Measurements from ENCODE around the gene IPO8.

IPO8 gene

GRCh38 chr12:30706476-30706875 is 10.8 kb upstream of the IPO8 start:
- no peak for TF ChIP-seq POLR2A (IDR thresholded peaks at IDR 0.05; ENCODE audit: low read depth, low read length)
- no peak for TF ChIP-seq TAF1 (IDR thresholded peaks at IDR 0.05; ENCODE audit: borderline replicate concordance, low read depth, low read length)
- no peak for TF ChIP-seq POLR2AphosphoS5 (IDR thresholded peaks at IDR 0.05; ENCODE audit: low read depth, low read length)
- FAIRE-seq: no peak
- DNase-seq (ENCODE audit: insufficient read length): no peak

DNA sequence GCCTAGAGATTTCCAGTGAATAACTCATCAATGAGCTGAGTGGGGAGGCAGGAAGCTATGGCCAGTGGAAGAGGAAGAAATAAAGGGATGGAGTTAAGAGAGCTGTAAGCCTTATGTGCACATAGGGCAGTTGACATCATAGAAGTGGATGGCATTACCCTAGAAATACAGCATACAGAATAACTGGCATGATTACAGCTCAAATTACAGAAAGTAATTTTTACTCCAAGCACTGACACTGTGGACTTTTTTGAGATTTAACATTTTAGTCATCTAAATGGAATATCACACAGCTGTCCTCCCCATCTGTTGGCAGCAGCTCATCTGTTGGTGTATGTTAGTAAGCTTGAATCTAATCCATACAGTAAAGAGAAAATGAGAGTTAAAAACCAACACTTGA is 5.4 kb upstream of the IPO8 start:
- FAIRE-seq (no peak), DNase-seq (ENCODE audit: insufficient read length) (no peak)
- no peak for TF ChIP-seq TAF1 (IDR thresholded peaks at IDR 0.05; ENCODE audit: borderline replicate concordance, low read depth, low read length)
- no peak for TF ChIP-seq POLR2A (IDR thresholded peaks at IDR 0.05; ENCODE audit: low read depth, low read length)
- TF ChIP-seq POLR2AphosphoS5 (IDR thresholded peaks at IDR 0.05; ENCODE audit: low read depth, low read length): no peak

GRCh38 chr12:30700216-30700900 is 4.7 kb upstream of the IPO8 start:
- FAIRE-seq (no peak), DNase-seq (ENCODE audit: insufficient read length) (no peak)
- no peak for TF ChIP-seq POLR2AphosphoS5 (IDR thresholded peaks at IDR 0.05; ENCODE audit: low read depth, low read length)
- TF ChIP-seq POLR2A (IDR thresholded peaks at IDR 0.05; ENCODE audit: low read depth, low read length): no peak
- TF ChIP-seq TAF1 (IDR thresholded peaks at IDR 0.05; ENCODE audit: borderline replicate concordance, low read depth, low read length): no peak

DNA sequence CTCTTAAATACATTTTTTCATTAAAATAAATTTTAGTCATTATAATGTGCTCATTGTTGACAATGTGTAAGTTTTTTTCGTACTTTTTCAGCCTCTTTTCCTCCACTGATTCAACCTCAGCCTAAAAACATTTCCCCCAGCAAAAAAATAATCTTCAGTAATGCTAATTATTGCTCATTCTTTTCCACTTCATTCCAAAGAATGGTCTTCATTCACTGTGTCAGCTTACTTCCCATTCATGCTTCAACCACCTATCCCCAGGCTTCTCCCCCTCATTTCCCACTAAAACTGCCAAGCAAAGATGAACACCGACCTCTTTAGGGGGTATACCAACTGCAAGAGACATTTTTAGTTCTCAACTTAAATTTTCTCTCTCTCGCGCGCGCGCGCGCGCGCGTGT is 2.7 kb upstream of the IPO8 start:
- no peak for TF ChIP-seq TAF1 (IDR thresholded peaks at IDR 0.05; ENCODE audit: borderline replicate concordance, low read depth, low read length)
- no peak for TF ChIP-seq POLR2A (IDR thresholded peaks at IDR 0.05; ENCODE audit: low read depth, low read length)
- TF ChIP-seq POLR2AphosphoS5 (IDR thresholded peaks at IDR 0.05; ENCODE audit: low read depth, low read length): no peak
- no peak for FAIRE-seq

DNA sequence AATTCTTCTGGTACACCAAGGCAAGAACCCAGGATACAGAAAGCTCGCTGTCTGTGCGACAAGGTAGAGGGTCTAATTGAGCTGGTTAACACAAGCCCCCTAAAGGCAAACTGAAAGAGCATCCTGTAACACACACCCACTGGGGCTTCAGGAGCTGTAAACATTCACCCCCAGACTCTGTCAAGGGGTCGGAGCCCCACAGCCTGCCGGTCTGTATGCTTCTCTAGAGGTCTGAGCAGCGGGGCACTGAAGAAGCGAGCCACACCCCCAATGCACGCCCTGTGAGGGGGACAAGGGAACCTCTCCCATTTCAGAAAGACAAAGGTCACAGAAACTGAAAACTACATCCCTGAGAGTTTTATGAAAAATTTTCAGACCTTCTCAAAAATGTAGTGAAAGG is 1.3 kb upstream of the IPO8 start:
- TF ChIP-seq TAF1 (IDR thresholded peaks at IDR 0.05; ENCODE audit: borderline replicate concordance, low read depth, low read length): no peak
- no peak for TF ChIP-seq POLR2AphosphoS5 (IDR thresholded peaks at IDR 0.05; ENCODE audit: low read depth, low read length)
- no peak for TF ChIP-seq POLR2A (IDR thresholded peaks at IDR 0.05; ENCODE audit: low read depth, low read length)
- FAIRE-seq: no peak
- DNase-seq (ENCODE audit: insufficient read length): no peak

More for the DNA sequence above, 2.7 kb upstream of the IPO8 start:
- DNase-seq (ENCODE audit: insufficient read length): no peak

DNA sequence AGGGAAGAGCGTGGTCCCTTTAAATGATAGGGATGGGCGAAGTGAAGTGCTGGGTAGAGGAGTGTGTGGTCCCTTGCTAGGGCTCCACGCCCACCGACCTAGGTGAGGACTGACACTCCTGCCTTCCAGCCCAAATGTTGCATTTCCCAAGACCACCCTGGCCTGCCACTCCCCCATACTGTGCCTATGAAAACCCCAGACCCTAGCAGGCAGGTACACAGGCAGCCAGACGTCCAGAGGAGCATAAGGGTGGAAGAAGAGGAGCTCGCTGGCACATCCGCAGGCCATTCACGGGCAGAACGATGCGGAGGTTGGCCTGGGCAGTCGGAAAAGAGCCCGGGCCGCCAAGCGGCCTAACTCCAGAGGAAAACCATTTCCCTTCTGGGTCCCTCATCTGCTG is 817 bp upstream of the IPO8 start:
- FAIRE-seq (peak; percentile 24), DNase-seq (ENCODE audit: insufficient read length) (peak; percentile 1)
- TF ChIP-seq POLR2A (IDR thresholded peaks at IDR 0.05; ENCODE audit: low read depth, low read length) (no peak), TAF1 (IDR thresholded peaks at IDR 0.05; ENCODE audit: borderline replicate concordance, low read depth, low read length) (no peak), POLR2AphosphoS5 (IDR thresholded peaks at IDR 0.05; ENCODE audit: low read depth, low read length) (no peak)

DNA sequence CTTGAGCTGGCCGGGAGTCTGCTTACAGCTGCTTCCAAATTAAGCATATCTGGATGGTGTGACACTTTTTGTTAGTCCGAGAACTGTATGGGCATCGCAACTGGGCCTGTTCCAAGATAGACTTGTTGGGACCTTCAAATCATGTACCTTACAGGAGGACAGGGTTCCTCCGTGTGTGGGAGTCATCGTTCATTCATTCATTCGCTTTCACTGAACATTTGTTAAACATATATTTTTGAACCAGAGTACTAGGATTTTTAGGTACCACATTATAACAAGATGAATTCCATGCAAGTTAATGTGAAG is 387 bp upstream of the IPO8 start:
- no peak for FAIRE-seq
- TF ChIP-seq POLR2A (IDR thresholded peaks at IDR 0.05; ENCODE audit: low read depth, low read length): no peak
- no peak for TF ChIP-seq POLR2AphosphoS5 (IDR thresholded peaks at IDR 0.05; ENCODE audit: low read depth, low read length)
- no peak for TF ChIP-seq TAF1 (IDR thresholded peaks at IDR 0.05; ENCODE audit: borderline replicate concordance, low read depth, low read length)

DNA sequence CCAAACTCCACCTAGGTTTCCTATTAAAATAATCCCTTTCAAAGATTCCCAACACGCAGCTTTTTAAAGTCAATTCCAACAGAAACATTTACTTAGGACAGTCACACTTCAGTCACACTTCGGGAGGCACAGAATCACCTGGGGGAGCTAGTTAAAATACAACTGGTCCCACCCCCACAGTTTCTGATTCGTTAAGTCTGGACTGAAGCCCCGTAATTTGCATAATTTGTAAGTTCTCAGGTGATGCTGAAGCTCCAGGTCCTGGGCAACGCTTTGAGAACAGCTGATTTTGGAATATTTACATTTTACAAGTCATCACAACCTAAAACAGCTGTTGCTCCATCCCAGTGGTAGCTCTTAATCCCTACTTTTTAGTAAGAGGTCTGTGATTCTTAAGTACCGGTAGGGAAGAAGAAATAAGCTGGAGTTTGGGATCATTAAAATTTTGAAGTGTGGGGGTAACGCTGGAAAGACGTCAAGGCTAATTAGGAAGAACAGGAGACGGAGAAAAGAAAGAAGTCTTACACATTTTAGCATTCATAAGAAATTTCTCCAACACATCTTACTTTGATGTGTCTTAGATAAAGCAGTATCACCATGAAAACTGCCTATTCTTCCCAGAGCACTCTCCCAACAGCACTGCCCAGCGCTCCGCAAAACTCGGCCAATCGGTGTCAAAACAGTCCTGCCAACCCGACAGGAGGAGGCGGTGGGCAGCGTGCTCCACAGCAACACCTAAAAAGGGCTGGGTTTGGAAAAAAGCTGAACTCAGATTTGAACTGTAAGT is 1.1 kb downstream of the IPO8 start:
- TF ChIP-seq POLR2A (IDR thresholded peaks at IDR 0.05; ENCODE audit: low read depth, low read length) (no peak), TAF1 (IDR thresholded peaks at IDR 0.05; ENCODE audit: borderline replicate concordance, low read depth, low read length) (no peak), POLR2AphosphoS5 (IDR thresholded peaks at IDR 0.05; ENCODE audit: low read depth, low read length) (no peak)
- DNase-seq (ENCODE audit: insufficient read length): peak; percentile 5
- FAIRE-seq: no peak

More for the DNA sequence above, 387 bp upstream of the IPO8 start:
- DNase-seq (ENCODE audit: insufficient read length): no peak

DNA sequence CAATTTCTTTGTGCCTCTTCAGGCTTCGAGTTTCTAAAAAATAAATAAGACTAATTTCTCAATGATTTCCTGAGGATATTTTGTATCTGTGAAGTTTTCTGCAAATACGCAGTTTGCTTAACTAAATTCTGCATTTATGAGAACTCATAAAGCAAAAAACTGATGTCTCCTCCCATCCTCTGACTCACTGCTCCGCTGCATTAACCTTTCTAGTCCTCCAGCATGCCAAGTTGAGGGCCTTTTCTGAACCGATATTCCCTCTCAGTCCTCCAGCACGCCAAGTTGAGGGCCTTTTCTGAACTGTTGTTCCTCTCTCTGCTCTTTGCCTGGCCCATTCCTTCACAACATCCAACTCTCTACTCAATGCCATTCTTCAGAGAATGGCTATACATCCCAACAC is 3.2 kb downstream of the IPO8 start:
- no peak for DNase-seq (ENCODE audit: insufficient read length)
- no peak for FAIRE-seq
- TF ChIP-seq TAF1 (IDR thresholded peaks at IDR 0.05; ENCODE audit: borderline replicate concordance, low read depth, low read length) (no peak), POLR2A (IDR thresholded peaks at IDR 0.05; ENCODE audit: low read depth, low read length) (no peak)

- FAIRE-seq (no peak), DNase-seq (ENCODE audit: insufficient read length) (no peak)
- no peak for TF ChIP-seq POLR2A (IDR thresholded peaks at IDR 0.05; ENCODE audit: low read depth, low read length)
These were observed 4.4 kb downstream of the IPO8 start for GRCh38 chr12:30691122-30691879.

- no peak for DNase-seq (ENCODE audit: insufficient read length)
These were observed 8.2 kb downstream of the IPO8 start for GRCh38 chr12:30687265-30687986.

More at GRCh38 chr12:30687265-30687986, 8.2 kb downstream of the IPO8 start:
- no peak for TF ChIP-seq POLR2AphosphoS5 (IDR thresholded peaks at IDR 0.05; ENCODE audit: low read depth, low read length)
- TF ChIP-seq TAF1 (IDR thresholded peaks at IDR 0.05; ENCODE audit: borderline replicate concordance, low read depth, low read length): no peak
- TF ChIP-seq POLR2A (IDR thresholded peaks at IDR 0.05; ENCODE audit: low read depth, low read length): no peak
- no peak for FAIRE-seq
